K562 (cell line): ENCODE measurements around the gene C20orf173. TPM values are rescaled to one million over a fixed set of nuclear protein-coding genes. Genes with fewer than 3 reads are reported as not detected.
A peak's percentile ranks its signal among the peaks of the same experiment; 100 is the strongest.

Experiments used
- ATAC-seq: fragments of 200-7000 bp; cut with Tn5 transposase; 3 replicates; pipeline ENCODE4 v1.9.1; 2020; ENCODE audit warnings: moderate library complexity
- BruUV-seq: library from RNA; stranded (reverse); fragments of 400-500 nt; replicated peaks from 2 replicates; lab custom pipeline; 2021; lab: Mats Ljungman, UMichigan
- CTCF ChIA-PET: fragments of 300-600 bp; formaldehyde crosslinking; extraction: SDS; loops from one replicate; lab custom pipeline; 2021; ENCODE audit warnings: low intra/inter-chr PET ratio; lab: Yijun Ruan, JAX
- POLR2A ChIA-PET: fragments of 300-600, 350-650 bp; sonication (Branson Sonifier 250); formaldehyde crosslinking; extraction: SDS; loops from one replicate; lab custom pipeline; 2021; ENCODE audit warnings: antibody characterized with exemption, inconsistent platforms; lab: Yijun Ruan, JAX
- DNase-seq, 4 experiments: peaks; one replicate each; pipeline versions ENCODE4 v3.0.0 to v3.0.0-alpha.2; 2011 to 2018; ENCODE audit warnings: low spot score in 3 of 4, mixed read lengths in 3 of 4; ENCODE audit errors: extremely low read depth in 1 of 4
- FAIRE-seq: peaks from 2 replicates; lab custom pipeline; 2011; peaks lifted over from hg19 to GRCh38; lab: Jason Lieb, UNC
- H2AFZ ChIP-seq: 2 replicates; pipeline ENCODE4 v1.6.0; 2011; ENCODE audit warnings: low read depth, low read length, control low read depth, inconsistent platforms
- H3K27ac ChIP-seq: fragments of 200-600 bp; 3 replicates; pipeline ENCODE4 v1.8.0; 2011; ENCODE audit warnings: low read depth, mild to moderate bottlenecking, control low read depth, inconsistent platforms, low read length, moderate library complexity, mixed read lengths; ENCODE audit errors: extremely low read depth
- H3K27me3 ChIP-seq, 2 experiments: fragments of 300-600 bp in 1 of 2; 2 replicates in 1 of 2; 3 replicates in 1 of 2; pipeline versions ENCODE4 v1.6.0 to v1.8.0; 2011; ENCODE audit warnings: inconsistent platforms in 2 of 2, low read length in 2 of 2, mild to moderate bottlenecking in 1 of 2, mixed read lengths in 1 of 2, moderate library complexity in 1 of 2; ENCODE audit not compliant: control insufficient read depth in 2 of 2, insufficient read depth in 2 of 2
- H3K36me3 ChIP-seq: fragments of 300-600 bp; 3 replicates; pipeline ENCODE4 v1.8.0; 2011; ENCODE audit warnings: mild to moderate bottlenecking, low read length, inconsistent platforms; ENCODE audit not compliant: control insufficient read depth, insufficient read depth
- H3K4me1 ChIP-seq, 2 experiments: fragments of 200-600 bp in 1 of 2; replicated peaks in 1 of 2; 2 replicates in 1 of 2; 3 replicates in 1 of 2; pipeline versions ENCODE4 v1.5.1 to v1.8.0; 2011; ENCODE audit warnings: inconsistent platforms in 2 of 2, low read length in 2 of 2, mild to moderate bottlenecking in 1 of 2, mixed read lengths in 1 of 2, moderate library complexity in 1 of 2; ENCODE audit not compliant: control insufficient read depth in 2 of 2, insufficient read depth in 2 of 2
- H3K4me2 ChIP-seq: 2 replicates; pipeline ENCODE4 v1.6.1; 2011; ENCODE audit warnings: low read length, control low read depth, inconsistent platforms, mixed read lengths; ENCODE audit not compliant: insufficient read depth
- H3K4me3 ChIP-seq: fragments of 200-600 bp; sonication (generic), shearing (Covaris generic); 2 replicates; pipeline ENCODE4 v1.5.1; 2016; ENCODE audit warnings: control low read depth, inconsistent platforms
- H3K79me2 ChIP-seq: fragments of 200-600 bp; 3 replicates; pipeline ENCODE4 v1.8.0; 2011; ENCODE audit warnings: low read length, inconsistent platforms; ENCODE audit not compliant: control insufficient read depth, insufficient read depth
- H3K9ac ChIP-seq, 2 experiments: 2 replicates each; pipeline versions ENCODE4 v1.6.0 to v1.6.1; 2011; ENCODE audit warnings: low read depth in 2 of 2, low read length in 2 of 2, control low read depth in 1 of 2, inconsistent platforms in 1 of 2, mild to moderate bottlenecking in 1 of 2, mixed read lengths in 1 of 2; ENCODE audit not compliant: insufficient read depth in 1 of 2
- H3K9me1 ChIP-seq: one replicate; pipeline ENCODE4 v1.6.0; 2011; ENCODE audit warnings: inconsistent platforms, mild to moderate bottlenecking, low read length, moderate library complexity; ENCODE audit not compliant: control insufficient read depth, insufficient read depth
- H3K9me3 ChIP-seq: replicated peaks from 2 replicates; pipeline ENCODE4 v1.5.1; 2011; ENCODE audit warnings: low read depth, low read length, inconsistent platforms; ENCODE audit not compliant: control insufficient read depth, insufficient read depth
- H4K20me1 ChIP-seq: replicated peaks from 2 replicates; pipeline ENCODE4 v1.6.1; 2011; ENCODE audit warnings: low read length, inconsistent platforms, mixed read lengths; ENCODE audit not compliant: control insufficient read depth, insufficient read depth
- RAD21 ChIP-seq, 2 experiments: fragments of 250-450 bp in 1 of 2; fragments of 450-650 bp in 1 of 2; sonication (Bioruptor Pico) in 1 of 2; formaldehyde crosslinking in 1 of 2; IDR thresholded peaks in 1 of 2; conservative IDR thresholded peaks in 1 of 2; 2 replicates each; pipeline versions ENCODE4 v1.4.0 to v1.8.0; 2020 to 2022; ENCODE audit warnings: mild to moderate bottlenecking in 2 of 2, moderate library complexity in 1 of 2
- SMC3 ChIP-seq: conservative IDR thresholded peaks from 2 replicates; pipeline ENCODE4 v1.6.1; 2011; ENCODE audit warnings: low read depth, low read length, improper control_type of control experiment; ENCODE audit not compliant: insufficient read depth
- WGBS: fragments of 100-300 bp; shearing (Covaris generic); methylation state at CpG from one replicate; pipeline ENCODE4 v1.1.6; 2016; ENCODE audit warnings: low coverage, mixed read lengths; ENCODE audit not compliant: insufficient coverage; ENCODE audit errors: missing lambda C conversion rate; 5-methylcytosine and 5-hydroxymethylcytosine counted together
- in situ Hi-C: fragments of 300-500 bp; cut with MboI; formaldehyde crosslinking; loops from 4 replicates; pipeline ENCODE4 v1.15.0; 2018; ENCODE audit warnings: inconsistent platforms, mixed read lengths
- intact Hi-C: fragments of 100-400 bp; cut with micrococcal nuclease; formaldehyde crosslinking; loops from 2 replicates; pipeline ENCODE4 v1.14.2; 2022
- polyA plus RNA-seq, 8 experiments: library from polyadenylated mRNA; depleted of rRNA in 4 of 8; stranded (reverse) in 5 of 8; unstranded in 3 of 8; fragments of >200 nt; fragmentation: Nextera tagmentation in 2 of 8; fragmentation: Illumina TruSeq in 1 of 8; extraction: Ambion mirVana in 2 of 8; extraction: Trizol in 1 of 8; gene quantifications; 2 replicates each; pipeline versions ENCODE4 v1.2.1 to v1.2.3, GENCODE V29; 2011 to 2014; ENCODE audit warnings: inconsistent platforms in 1 of 8, missing spikeins in 1 of 8
- total RNA-seq, 7 experiments: library from RNA; depleted of rRNA in 6 of 7; stranded (reverse); fragments of >200 nt in 6 of 7; fragmentation: Illumina TruSeq in 2 of 7; extraction: Trizol in 2 of 7; gene quantifications; 2 replicates each; pipeline versions ENCODE4 v1.2.1 to v1.2.3, GENCODE V29; 2011 to 2021; ENCODE audit warnings: low replicate concordance in 1 of 7
- TF ChIP-seq, protein P1 (sequence below): sonication (generic); formaldehyde crosslinking; IDR thresholded peaks from 2 replicates; pipeline ENCODE4 v1.8.0; 2022; ENCODE audit warnings: missing genetic modification reagents, mild to moderate bottlenecking, borderline replicate concordance
- TF ChIP-seq, protein P2 (sequence below): sonication (generic); IDR thresholded peaks from 2 replicates; pipeline ENCODE4 v1.6.1; 2016
- TF ChIP-seq, protein P3 (sequence below), 3 experiments: IDR thresholded peaks in 2 of 3; conservative IDR thresholded peaks in 1 of 3; 2 replicates each; pipeline ENCODE4 v1.5.1; 2011 to 2012; ENCODE audit warnings: low read length in 3 of 3, mild to moderate bottlenecking in 3 of 3, control low read depth in 2 of 3, improper control_type of control experiment in 1 of 3, inconsistent platforms in 1 of 3, low read depth in 1 of 3, mixed read lengths in 1 of 3, moderate library complexity in 1 of 3; ENCODE audit not compliant: insufficient read depth in 2 of 3

The C20orf173 gene
- total and polyA plus RNA-seq, 9 of the 15 experiments (the other 6 are each of a cell fraction or from before 2014, with no cell fraction given): not detected

DNA sequence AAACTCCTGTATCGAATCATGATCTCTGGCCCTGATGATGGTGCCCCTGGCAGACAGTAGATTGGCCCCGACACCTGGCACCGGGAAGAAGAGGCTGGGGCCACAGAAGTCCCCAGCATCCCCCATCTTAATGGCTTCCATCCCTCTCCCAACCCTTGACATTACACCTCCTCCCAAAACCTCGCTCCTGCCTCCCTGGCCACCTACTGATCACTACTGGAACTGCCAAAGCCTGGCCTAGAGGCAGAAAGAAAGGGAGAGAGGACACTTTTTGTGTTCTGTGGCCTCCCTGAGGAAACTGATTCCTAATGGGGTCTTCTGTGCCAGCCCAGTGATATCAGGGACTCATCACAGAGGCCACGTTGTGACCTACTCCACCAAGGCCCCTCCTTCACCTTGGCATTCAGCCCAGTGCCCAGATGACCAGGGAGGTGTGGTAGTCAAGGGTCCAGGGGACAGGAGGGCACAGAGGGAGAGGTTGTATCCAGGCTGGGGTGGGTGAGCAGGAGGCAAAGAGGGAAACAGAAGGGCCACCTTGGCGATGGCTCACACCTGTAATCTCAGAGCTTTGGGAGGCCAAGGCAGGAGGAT is 6.1 kb downstream of the C20orf173 start:
- H4K20me1 ChIP-seq: no peaks in the 10 kb centered on the region
- WGBS: 15% methylated on average over 6 of the region's 6 CpGs
- no TSS peak for BruUV-seq
- no peak overlapping the region for H3K9ac ChIP-seq
- intact Hi-C loops: no loop called here
- no peak overlapping the region for H2AFZ ChIP-seq
- no peaks in the 10 kb centered on the region for H3K4me1 ChIP-seq
- DNase-seq (peak; percentile 59 to 70 (median 67)), FAIRE-seq (peak; percentile 83), ATAC-seq (peak; percentile 95)
- POLR2A ChIA-PET: interaction anchor here (1.1 kb wide), 1 partner anchor 18 kb away, joined by 3 read pairs; no protein-coding TSS in a partner anchor
- H3K9me3 ChIP-seq: no peaks in the 10 kb centered on the region
- no peak overlapping the region for H3K4me3 ChIP-seq
- TF ChIP-seq, protein P1, sequence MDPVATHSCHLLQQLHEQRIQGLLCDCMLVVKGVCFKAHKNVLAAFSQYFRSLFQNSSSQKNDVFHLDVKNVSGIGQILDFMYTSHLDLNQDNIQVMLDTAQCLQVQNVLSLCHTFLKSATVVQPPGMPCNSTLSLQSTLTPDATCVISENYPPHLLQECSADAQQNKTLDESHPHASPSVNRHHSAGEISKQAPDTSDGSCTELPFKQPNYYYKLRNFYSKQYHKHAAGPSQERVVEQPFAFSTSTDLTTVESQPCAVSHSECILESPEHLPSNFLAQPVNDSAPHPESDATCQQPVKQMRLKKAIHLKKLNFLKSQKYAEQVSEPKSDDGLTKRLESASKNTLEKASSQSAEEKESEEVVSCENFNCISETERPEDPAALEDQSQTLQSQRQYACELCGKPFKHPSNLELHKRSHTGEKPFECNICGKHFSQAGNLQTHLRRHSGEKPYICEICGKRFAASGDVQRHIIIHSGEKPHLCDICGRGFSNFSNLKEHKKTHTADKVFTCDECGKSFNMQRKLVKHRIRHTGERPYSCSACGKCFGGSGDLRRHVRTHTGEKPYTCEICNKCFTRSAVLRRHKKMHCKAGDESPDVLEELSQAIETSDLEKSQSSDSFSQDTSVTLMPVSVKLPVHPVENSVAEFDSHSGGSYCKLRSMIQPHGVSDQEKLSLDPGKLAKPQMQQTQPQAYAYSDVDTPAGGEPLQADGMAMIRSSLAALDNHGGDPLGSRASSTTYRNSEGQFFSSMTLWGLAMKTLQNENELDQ (CRISPR knock-in tag): no peak
- TF ChIP-seq, protein P2, sequence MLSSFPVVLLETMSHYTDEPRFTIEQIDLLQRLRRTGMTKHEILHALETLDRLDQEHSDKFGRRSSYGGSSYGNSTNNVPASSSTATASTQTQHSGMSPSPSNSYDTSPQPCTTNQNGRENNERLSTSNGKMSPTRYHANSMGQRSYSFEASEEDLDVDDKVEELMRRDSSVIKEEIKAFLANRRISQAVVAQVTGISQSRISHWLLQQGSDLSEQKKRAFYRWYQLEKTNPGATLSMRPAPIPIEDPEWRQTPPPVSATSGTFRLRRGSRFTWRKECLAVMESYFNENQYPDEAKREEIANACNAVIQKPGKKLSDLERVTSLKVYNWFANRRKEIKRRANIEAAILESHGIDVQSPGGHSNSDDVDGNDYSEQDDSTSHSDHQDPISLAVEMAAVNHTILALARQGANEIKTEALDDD: no peak
- TF ChIP-seq SMC3 (peak; percentile 26; the same call in 1 of the 2 replicates), RAD21 (CRISPR knock-in tag; conservative IDR thresholded peaks at IDR 0.05 in 1 of 2, IDR thresholded peaks at IDR 0.05 in 1 of 2) (peak in 1 of 2 experiments; percentile 41; a peak in 1 of 4 replicates)
- TF ChIP-seq, protein P3, sequence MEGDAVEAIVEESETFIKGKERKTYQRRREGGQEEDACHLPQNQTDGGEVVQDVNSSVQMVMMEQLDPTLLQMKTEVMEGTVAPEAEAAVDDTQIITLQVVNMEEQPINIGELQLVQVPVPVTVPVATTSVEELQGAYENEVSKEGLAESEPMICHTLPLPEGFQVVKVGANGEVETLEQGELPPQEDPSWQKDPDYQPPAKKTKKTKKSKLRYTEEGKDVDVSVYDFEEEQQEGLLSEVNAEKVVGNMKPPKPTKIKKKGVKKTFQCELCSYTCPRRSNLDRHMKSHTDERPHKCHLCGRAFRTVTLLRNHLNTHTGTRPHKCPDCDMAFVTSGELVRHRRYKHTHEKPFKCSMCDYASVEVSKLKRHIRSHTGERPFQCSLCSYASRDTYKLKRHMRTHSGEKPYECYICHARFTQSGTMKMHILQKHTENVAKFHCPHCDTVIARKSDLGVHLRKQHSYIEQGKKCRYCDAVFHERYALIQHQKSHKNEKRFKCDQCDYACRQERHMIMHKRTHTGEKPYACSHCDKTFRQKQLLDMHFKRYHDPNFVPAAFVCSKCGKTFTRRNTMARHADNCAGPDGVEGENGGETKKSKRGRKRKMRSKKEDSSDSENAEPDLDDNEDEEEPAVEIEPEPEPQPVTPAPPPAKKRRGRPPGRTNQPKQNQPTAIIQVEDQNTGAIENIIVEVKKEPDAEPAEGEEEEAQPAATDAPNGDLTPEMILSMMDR (IDR thresholded peaks at IDR 0.05 in 2 of 3, conservative IDR thresholded peaks at IDR 0.05 in 1 of 3; ENCODE audit: insufficient read depth in 2 of 3, low read depth in 1 of 3, low read length in 3 of 3): peak; percentile 68 to 77 (median 74)
- H3K27me3 ChIP-seq: no peaks in the 10 kb centered on the region
- no peaks in the 10 kb centered on the region for H3K79me2 ChIP-seq
- H3K27ac ChIP-seq: no peak overlapping the region
- CTCF ChIA-PET: no interaction called here
- in situ Hi-C loops: no loop called here
- H3K36me3 ChIP-seq: no peaks in the 10 kb centered on the region
- no peaks in the 10 kb centered on the region for H3K9me1 ChIP-seq
- no peak overlapping the region for H3K4me2 ChIP-seq
